GM23338 (cell line): ENCODE results near the gene SSH2.

Source experiments
- CREB1 ChIP-seq: fragments of 250-450 bp; sonication (Bioruptor Pico); IDR thresholded peaks from 2 replicates; pipeline ENCODE4 v1.5.0; 2020; ENCODE audit warnings: low read depth, mild to moderate bottlenecking, moderate library complexity
- EZH2 ChIP-seq: fragments of 200-600 bp; sonication (generic); IDR thresholded peaks from one replicate; pipeline ENCODE4 v1.8.0; 2017; ENCODE audit warnings: antibody characterized with exemption, mild to moderate bottlenecking, low read depth; ENCODE audit not compliant: unreplicated experiment
- TF ChIP-seq, protein P1 (sequence below), 2 experiments: fragments of 200-600 bp in 1 of 2; sonication (generic) in 1 of 2; conservative IDR thresholded peaks; 2 replicates each; pipeline versions ENCODE4 v1.5.1 to v1.6.1; 2016 to 2017; ENCODE audit warnings: antibody characterized with exemption in 2 of 2, low read depth in 2 of 2, mild to moderate bottlenecking in 2 of 2, moderate library complexity in 1 of 2
- TF ChIP-seq, protein P2 (sequence below): IDR thresholded peaks from one replicate; pipeline ENCODE4 v1.6.1; 2018; ENCODE audit warnings: antibody characterized with exemption; ENCODE audit not compliant: unreplicated experiment

DNA sequence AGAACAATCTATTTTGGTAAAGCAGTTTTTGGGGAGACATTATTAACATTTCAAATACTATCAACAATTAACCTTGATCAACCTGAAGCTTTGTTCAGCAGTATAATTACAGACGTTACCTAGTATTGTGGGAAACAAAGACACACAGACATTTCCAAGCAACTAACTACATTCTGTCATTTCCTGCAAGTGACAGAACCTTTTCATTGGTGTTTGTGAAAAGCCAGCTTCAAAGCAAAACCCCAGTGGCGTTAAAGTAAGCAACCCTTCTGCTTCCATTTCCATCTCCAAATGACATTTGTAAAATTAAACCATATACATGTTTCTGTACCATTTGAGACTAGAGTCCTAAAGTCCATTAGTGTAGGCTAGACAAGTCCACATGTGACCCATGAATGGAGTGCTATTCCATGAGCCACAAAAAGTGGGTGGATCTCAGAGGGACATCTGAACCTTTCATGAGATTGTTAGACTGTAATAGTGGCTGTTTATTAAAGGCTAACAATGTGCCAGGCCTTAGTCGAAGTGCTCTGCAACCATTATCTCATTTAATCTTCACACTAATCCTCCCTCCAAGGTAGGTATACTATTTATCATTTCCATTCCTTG, 101.2 kb downstream of the SSH2 start:
- TF ChIP-seq, protein P1, sequence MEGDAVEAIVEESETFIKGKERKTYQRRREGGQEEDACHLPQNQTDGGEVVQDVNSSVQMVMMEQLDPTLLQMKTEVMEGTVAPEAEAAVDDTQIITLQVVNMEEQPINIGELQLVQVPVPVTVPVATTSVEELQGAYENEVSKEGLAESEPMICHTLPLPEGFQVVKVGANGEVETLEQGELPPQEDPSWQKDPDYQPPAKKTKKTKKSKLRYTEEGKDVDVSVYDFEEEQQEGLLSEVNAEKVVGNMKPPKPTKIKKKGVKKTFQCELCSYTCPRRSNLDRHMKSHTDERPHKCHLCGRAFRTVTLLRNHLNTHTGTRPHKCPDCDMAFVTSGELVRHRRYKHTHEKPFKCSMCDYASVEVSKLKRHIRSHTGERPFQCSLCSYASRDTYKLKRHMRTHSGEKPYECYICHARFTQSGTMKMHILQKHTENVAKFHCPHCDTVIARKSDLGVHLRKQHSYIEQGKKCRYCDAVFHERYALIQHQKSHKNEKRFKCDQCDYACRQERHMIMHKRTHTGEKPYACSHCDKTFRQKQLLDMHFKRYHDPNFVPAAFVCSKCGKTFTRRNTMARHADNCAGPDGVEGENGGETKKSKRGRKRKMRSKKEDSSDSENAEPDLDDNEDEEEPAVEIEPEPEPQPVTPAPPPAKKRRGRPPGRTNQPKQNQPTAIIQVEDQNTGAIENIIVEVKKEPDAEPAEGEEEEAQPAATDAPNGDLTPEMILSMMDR (conservative IDR thresholded peaks at IDR 0.05; ENCODE audit: low read depth in 2 of 2), result no peak
- TF ChIP-seq EZH2, result no peak
- no peak for TF ChIP-seq CREB1 (CRISPR knock-in tag)
- TF ChIP-seq, protein P2, sequence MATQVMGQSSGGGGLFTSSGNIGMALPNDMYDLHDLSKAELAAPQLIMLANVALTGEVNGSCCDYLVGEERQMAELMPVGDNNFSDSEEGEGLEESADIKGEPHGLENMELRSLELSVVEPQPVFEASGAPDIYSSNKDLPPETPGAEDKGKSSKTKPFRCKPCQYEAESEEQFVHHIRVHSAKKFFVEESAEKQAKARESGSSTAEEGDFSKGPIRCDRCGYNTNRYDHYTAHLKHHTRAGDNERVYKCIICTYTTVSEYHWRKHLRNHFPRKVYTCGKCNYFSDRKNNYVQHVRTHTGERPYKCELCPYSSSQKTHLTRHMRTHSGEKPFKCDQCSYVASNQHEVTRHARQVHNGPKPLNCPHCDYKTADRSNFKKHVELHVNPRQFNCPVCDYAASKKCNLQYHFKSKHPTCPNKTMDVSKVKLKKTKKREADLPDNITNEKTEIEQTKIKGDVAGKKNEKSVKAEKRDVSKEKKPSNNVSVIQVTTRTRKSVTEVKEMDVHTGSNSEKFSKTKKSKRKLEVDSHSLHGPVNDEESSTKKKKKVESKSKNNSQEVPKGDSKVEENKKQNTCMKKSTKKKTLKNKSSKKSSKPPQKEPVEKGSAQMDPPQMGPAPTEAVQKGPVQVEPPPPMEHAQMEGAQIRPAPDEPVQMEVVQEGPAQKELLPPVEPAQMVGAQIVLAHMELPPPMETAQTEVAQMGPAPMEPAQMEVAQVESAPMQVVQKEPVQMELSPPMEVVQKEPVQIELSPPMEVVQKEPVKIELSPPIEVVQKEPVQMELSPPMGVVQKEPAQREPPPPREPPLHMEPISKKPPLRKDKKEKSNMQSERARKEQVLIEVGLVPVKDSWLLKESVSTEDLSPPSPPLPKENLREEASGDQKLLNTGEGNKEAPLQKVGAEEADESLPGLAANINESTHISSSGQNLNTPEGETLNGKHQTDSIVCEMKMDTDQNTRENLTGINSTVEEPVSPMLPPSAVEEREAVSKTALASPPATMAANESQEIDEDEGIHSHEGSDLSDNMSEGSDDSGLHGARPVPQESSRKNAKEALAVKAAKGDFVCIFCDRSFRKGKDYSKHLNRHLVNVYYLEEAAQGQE, result no peak
